DND-41 (cell line): Measurements from ENCODE around the gene SRRM3.

Experiments
- EZH2 ChIP-seq: IDR thresholded peaks from 3 replicates; pipeline ENCODE4 v1.6.1; 2012; ENCODE audit warnings: borderline replicate concordance, low read depth, mild to moderate bottlenecking, moderate library complexity, low read length, inconsistent platforms; ENCODE audit not compliant: severe bottlenecking
- TF ChIP-seq, protein P1 (sequence below): IDR thresholded peaks from 2 replicates; pipeline ENCODE4 v1.5.1; 2012; ENCODE audit warnings: borderline replicate concordance, low read length, moderate library complexity, mild to moderate bottlenecking; ENCODE audit not compliant: poor library complexity, severe bottlenecking; ENCODE audit errors: extremely low read depth

DNA sequence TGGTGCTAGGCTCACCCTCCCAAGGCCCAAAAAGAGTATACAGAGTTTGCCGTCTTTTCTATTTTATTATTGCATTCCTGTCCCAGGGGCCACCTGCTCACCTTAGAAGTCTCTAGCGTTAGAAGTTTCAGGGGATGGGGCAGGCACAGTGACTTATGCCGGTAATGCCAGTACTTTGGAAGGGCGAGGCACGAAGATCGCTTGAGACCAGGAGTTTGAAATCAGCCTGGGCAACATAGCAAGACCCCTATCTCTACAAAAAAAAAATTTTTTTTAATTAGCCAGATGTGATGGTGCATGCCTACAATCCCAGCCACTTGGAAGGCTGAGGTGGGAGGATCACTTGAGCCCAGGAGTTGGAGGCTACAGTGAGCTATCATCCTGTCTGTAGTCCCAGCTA is 70.4 kb downstream of the SRRM3 start:
- TF ChIP-seq, protein P1, sequence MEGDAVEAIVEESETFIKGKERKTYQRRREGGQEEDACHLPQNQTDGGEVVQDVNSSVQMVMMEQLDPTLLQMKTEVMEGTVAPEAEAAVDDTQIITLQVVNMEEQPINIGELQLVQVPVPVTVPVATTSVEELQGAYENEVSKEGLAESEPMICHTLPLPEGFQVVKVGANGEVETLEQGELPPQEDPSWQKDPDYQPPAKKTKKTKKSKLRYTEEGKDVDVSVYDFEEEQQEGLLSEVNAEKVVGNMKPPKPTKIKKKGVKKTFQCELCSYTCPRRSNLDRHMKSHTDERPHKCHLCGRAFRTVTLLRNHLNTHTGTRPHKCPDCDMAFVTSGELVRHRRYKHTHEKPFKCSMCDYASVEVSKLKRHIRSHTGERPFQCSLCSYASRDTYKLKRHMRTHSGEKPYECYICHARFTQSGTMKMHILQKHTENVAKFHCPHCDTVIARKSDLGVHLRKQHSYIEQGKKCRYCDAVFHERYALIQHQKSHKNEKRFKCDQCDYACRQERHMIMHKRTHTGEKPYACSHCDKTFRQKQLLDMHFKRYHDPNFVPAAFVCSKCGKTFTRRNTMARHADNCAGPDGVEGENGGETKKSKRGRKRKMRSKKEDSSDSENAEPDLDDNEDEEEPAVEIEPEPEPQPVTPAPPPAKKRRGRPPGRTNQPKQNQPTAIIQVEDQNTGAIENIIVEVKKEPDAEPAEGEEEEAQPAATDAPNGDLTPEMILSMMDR = no peak
- no peak for TF ChIP-seq EZH2
